Stromal cell of bone marrow (primary cell): ENCODE results near the gene RPL29.

Experiments
- DNase-seq: peaks from one replicate; pipeline ENCODE4 v3.0.0-alpha.2; 2012; ENCODE audit warnings: low read depth

RPL29 gene

GRCh38 chr3:51982352-51982837 lies 13.3 kb downstream of the RPL29 start:
- DNase-seq: no peak

GRCh38 chr3:51980253-51980652 lies 15.4 kb downstream of the RPL29 start:
- DNase-seq: no peak

- DNase-seq: no peak
These were observed 17.6 kb downstream of the RPL29 start for GRCh38 chr3:51978143-51978502.

GRCh38 chr3:51977446-51978142 lies 18.1 kb downstream of the RPL29 start:
- DNase-seq: no peak

- DNase-seq: peak; percentile 31
These were observed 19.7 kb downstream of the RPL29 start for GRCh38 chr3:51975852-51976549.

- DNase-seq: peak; percentile 49
These were observed 20.5 kb downstream of the RPL29 start, which contains the start of gene ABHD14A for GRCh38 chr3:51974963-51975851. Gene ABHD14A (plus strand): TSS chr3:51975064. CDS start chr3:51975136, 72 bp downstream.

GRCh38 chr3:51974277-51974962 lies 21.3 kb downstream of the RPL29 start:
- no peak for DNase-seq

GRCh38 chr3:51971350-51971749 lies 24.3 kb downstream of the RPL29 start:
- no peak for DNase-seq

GRCh38 chr3:51970606-51971300 lies 24.9 kb downstream of the RPL29 start:
- DNase-seq: no peak

- no peak for DNase-seq
These were observed 25.9 kb downstream of the RPL29 start for GRCh38 chr3:51969841-51970240.

- DNase-seq: no peak
These were observed 26.6 kb downstream of the RPL29 start for GRCh38 chr3:51968883-51969678.

GRCh38 chr3:51968170-51968775 lies 27.4 kb downstream of the RPL29 start:
- no peak for DNase-seq

- no peak for DNase-seq
These were observed 28.1 kb downstream of the RPL29 start, which contains the start of gene PCBP4 for GRCh38 chr3:51967384-51968169. Gene PCBP4 (minus strand): TSS chr3:51967454. CDS start chr3:51961240, 6,214 bp downstream.

- no peak for DNase-seq
These were observed 28.7 kb downstream of the RPL29 start for GRCh38 chr3:51966922-51967383.

GRCh38 chr3:51966486-51966885 lies 29.2 kb downstream of the RPL29 start:
- no peak for DNase-seq

GRCh38 chr3:51966016-51966415 lies 29.7 kb downstream of the RPL29 start:
- DNase-seq: no peak

- DNase-seq: no peak
These were observed 31.2 kb downstream of the RPL29 start for GRCh38 chr3:51964521-51964920.

- DNase-seq: no peak
These were observed 31.7 kb downstream of the RPL29 start for GRCh38 chr3:51963951-51964451.
